GM12892 (cell line): ENCODE measurements around the gene CD5L. TPM values are rescaled to one million over a fixed set of nuclear protein-coding genes. Genes with fewer than 3 reads are reported as not detected.
A peak's percentile ranks its signal among the peaks of the same experiment; 100 is the strongest.

Experiments
- DNase-seq: peaks from one replicate; pipeline ENCODE4 v3.0.0; 2011; ENCODE audit not compliant: insufficient read length
- FAIRE-seq: peaks from 2 replicates; lab custom pipeline; 2011; peaks lifted over from hg19 to GRCh38; lab: Jason Lieb, UNC
- POLR2A ChIP-seq: IDR thresholded peaks from 2 replicates; pipeline ENCODE4 v1.6.1; 2011; ENCODE audit warnings: low read depth, low read length, control low read depth
- POLR2AphosphoS5 ChIP-seq: IDR thresholded peaks from 2 replicates; pipeline ENCODE4 v1.6.1; 2011; ENCODE audit warnings: low read depth, low read length, control low read depth
- TAF1 ChIP-seq: IDR thresholded peaks from 2 replicates; pipeline ENCODE4 v1.6.1; 2011; ENCODE audit warnings: low read depth, mild to moderate bottlenecking, control low read depth, low read length, borderline replicate concordance
- polyA plus RNA-seq: library from polyadenylated mRNA; unstranded; fragments of >200 nt; gene quantifications from one replicate; pipeline ENCODE4 v1.2.1, GENCODE V29; 2012; ENCODE audit warnings: missing spikeins, inconsistent platforms; ENCODE audit not compliant: missing spikeins

The CD5L gene
- polyA plus RNA-seq, result not detected

GRCh38 chr1:157841708-157842107 is at the start of gene CD5L:
Gene CD5L (minus strand): TSS chr1:157841808. CDS start chr1:157841701, 107 bp downstream.
- TF ChIP-seq POLR2A, result no peak
- no peak for TF ChIP-seq POLR2AphosphoS5
- no peak for TF ChIP-seq TAF1
- no peak for DNase-seq
- no peak for FAIRE-seq

- no peak for FAIRE-seq
- no peak for DNase-seq
- TF ChIP-seq POLR2AphosphoS5 (no peak), TAF1 (no peak), POLR2A (no peak)
Observed at GRCh38 chr1:157882580-157882979, 41.0 kb upstream of the CD5L start.

DNA sequence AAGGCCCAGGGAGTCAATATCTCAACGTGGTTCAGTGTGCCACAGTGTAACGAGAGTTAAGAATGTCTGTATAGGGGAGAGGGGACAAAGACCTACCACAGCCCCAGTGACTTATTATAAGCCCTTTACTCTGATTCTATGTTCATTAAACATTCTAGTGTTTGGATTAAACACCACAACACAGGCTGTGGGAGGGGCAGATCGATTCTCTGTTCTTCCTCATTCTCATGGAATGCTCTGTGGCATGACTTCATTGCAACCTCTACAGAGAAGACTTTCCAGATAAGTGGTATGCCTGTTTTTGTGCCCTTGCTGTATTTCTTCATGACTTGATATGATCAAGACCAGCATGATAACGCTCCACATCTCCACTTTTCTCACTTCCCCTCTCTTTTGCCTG is 39.0 kb upstream of the CD5L start:
- TF ChIP-seq TAF1 (no peak), POLR2AphosphoS5 (no peak), POLR2A (no peak)
- FAIRE-seq (no peak), DNase-seq (no peak)

- no peak for DNase-seq
- peak; percentile 62 for FAIRE-seq
- no peak for TF ChIP-seq TAF1
- TF ChIP-seq POLR2AphosphoS5, result no peak
- no peak for TF ChIP-seq POLR2A
Observed at GRCh38 chr1:157878059-157878458, 36.5 kb upstream of the CD5L start.

DNA sequence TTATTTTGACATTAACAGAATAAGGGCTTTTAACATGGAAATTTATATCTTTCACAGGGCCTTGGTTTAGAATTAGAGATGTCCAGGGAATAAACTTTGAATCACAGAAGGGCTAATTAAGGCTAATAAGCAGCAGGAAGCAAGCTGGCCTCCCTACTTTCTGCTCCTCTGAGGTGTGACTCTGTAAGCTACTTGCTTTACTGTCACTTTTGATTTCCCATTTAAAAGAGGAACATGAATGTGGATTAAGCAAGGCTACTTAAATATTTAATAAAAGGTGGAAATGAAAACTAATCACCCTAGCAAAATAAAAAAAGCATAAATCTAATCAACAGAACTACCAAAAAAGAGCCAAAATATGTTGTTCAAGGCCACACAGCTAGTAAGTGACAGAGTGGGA is 28.9 kb upstream of the CD5L start:
- DNase-seq, result no peak
- TF ChIP-seq TAF1 (no peak), POLR2AphosphoS5 (no peak), POLR2A (no peak)
- FAIRE-seq, result no peak

GRCh38 chr1:157868654-157869053 is 27.0 kb upstream of the CD5L start:
- TF ChIP-seq POLR2AphosphoS5, result no peak
- no peak for TF ChIP-seq TAF1
- no peak for TF ChIP-seq POLR2A
- no peak for DNase-seq
- FAIRE-seq, result no peak

GRCh38 chr1:157862114-157863070 is 20.8 kb upstream of the CD5L start:
- TF ChIP-seq POLR2AphosphoS5, result no peak
- no peak for TF ChIP-seq TAF1
- TF ChIP-seq POLR2A, result no peak
- FAIRE-seq (no peak), DNase-seq (no peak)

DNA sequence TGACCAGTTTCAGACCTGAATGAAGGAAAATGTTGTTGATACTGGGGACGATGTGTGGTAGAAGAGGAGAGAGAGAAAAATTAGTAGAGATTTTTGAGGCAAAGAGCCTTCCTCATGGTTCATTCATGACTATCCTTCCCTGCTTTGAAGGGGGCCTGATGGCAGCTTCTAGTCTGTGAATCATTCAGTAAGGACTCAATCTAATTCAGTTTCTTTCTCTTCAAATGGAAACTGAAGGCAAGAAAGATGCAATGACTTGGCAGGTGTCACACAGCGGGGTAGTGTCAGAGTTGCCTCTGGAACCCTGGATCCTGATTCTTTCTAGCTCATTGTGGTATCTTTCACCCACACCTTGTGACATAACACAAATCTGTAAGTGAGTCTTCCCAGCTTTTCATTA is 14.9 kb upstream of the CD5L start:
- DNase-seq, result no peak
- no peak for FAIRE-seq
- no peak for TF ChIP-seq POLR2A
- TF ChIP-seq TAF1, result no peak
- no peak for TF ChIP-seq POLR2AphosphoS5

GRCh38 chr1:157852476-157852875 is 10.9 kb upstream of the CD5L start:
- no peak for TF ChIP-seq POLR2AphosphoS5
- TF ChIP-seq TAF1, result no peak
- no peak for TF ChIP-seq POLR2A
- no peak for DNase-seq
- no peak for FAIRE-seq

DNA sequence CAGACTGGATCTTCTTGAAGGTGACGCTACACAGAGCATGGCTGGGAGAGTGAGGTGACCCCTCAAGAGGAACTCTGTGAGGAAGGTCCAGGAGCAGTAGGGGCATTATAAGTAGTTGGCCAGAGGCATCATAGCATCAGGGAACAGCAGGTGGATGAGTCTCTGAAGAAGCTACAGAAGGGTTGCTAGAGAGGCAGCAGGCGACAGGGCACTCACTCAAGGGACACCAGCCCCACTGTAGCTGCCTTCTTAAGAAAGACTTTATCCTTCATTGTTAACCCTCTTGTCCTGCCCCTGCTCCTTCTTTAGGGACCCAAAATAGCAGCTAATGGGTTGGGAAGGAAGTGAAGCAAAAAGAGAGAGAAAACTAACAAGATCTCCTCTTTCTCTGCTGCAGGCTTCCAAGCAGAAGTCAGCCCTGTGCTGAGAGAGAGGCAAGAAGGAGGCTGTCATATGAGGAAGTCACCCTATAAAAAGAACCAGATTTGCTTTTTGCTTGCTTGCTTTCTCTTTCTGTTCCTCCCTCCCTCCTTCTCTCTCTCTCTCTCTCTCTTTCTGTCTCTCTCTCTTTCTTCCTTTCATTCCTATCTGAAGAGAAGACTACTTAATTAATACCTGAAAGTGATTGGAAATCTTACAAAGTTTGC is 7.7 kb upstream of the CD5L start:
- DNase-seq (no peak), FAIRE-seq (peak; percentile 81)
- no peak for TF ChIP-seq POLR2AphosphoS5
- no peak for TF ChIP-seq TAF1
- no peak for TF ChIP-seq POLR2A

- no peak for FAIRE-seq
- TF ChIP-seq TAF1, result no peak
- no peak for TF ChIP-seq POLR2A
- no peak for TF ChIP-seq POLR2AphosphoS5
Observed at GRCh38 chr1:157844089-157844830, 2.7 kb upstream of the CD5L start.

More at GRCh38 chr1:157844089-157844830, 2.7 kb upstream of the CD5L start:
- DNase-seq, result no peak
